MM.1S (cell line): ENCODE measurements around the gene RAB20.
"Not testable (repeated sequence)": the region's sequence is repeated elsewhere in the genome, so short reads cannot be mapped to it uniquely, and the experiment has no call there.

Experiments used
- DNase-seq: peaks from one replicate; pipeline ENCODE4 v3.0.0-alpha.2; 2015
- H2AFZ ChIP-seq: fragments of 300-600 bp; sonication (generic); 2 replicates; pipeline ENCODE4 v1.6.0; 2016; ENCODE audit warnings: antibody characterized with exemption, low read length
- H3F3A ChIP-seq: fragments of 300-600 bp; sonication (generic); 2 replicates; pipeline ENCODE4 v1.6.1; 2016; ENCODE audit warnings: mild to moderate bottlenecking, antibody characterized with exemption, low read length, moderate library complexity, mixed read lengths; ENCODE audit not compliant: insufficient read depth
- H3K27ac ChIP-seq: fragments of 300-600 bp; sonication (generic); 2 replicates; pipeline ENCODE4 v1.5.1; 2016; ENCODE audit warnings: mild to moderate bottlenecking, low read length
- H3K27me3 ChIP-seq: fragments of 300-600 bp; sonication (generic); replicated peaks from 2 replicates; pipeline ENCODE4 v1.6.0; 2016; ENCODE audit warnings: low read length; ENCODE audit not compliant: insufficient read depth
- H3K36me3 ChIP-seq: fragments of 300-600 bp; sonication (generic); replicated peaks from 2 replicates; pipeline ENCODE4 v1.6.1; 2016; ENCODE audit warnings: mild to moderate bottlenecking, low read length, mixed read lengths; ENCODE audit not compliant: insufficient read depth
- H3K4me1 ChIP-seq: fragments of 300-600 bp; sonication (generic); 2 replicates; pipeline ENCODE4 v1.6.1; 2016; ENCODE audit warnings: low read length, mixed read lengths
- H3K4me2 ChIP-seq: fragments of 300-600 bp; sonication (generic); 2 replicates; pipeline ENCODE4 v1.6.0; 2016; ENCODE audit warnings: low read depth, low read length
- H3K4me3 ChIP-seq: fragments of 300-600 bp; sonication (generic); 2 replicates; pipeline ENCODE4 v1.5.1; 2016; ENCODE audit warnings: low read length, mixed read lengths
- H3K79me2 ChIP-seq: fragments of 300-600 bp; sonication (generic); 2 replicates; pipeline ENCODE4 v1.6.1; 2016; ENCODE audit warnings: mixed run types, low read length, mixed read lengths
- H3K9ac ChIP-seq: fragments of 300-600 bp; sonication (generic); 2 replicates; pipeline ENCODE4 v1.6.1; 2016; ENCODE audit warnings: low read length, mixed read lengths
- H3K9me2 ChIP-seq: fragments of 300-600 bp; sonication (generic); replicated peaks from 2 replicates; pipeline ENCODE4 v1.6.1; 2016; ENCODE audit warnings: mild to moderate bottlenecking, low read length, mixed read lengths; ENCODE audit not compliant: insufficient read depth
- H3K9me3 ChIP-seq: fragments of 300-600 bp; sonication (generic); replicated peaks from 2 replicates; pipeline ENCODE4 v1.6.1; 2016; ENCODE audit warnings: mild to moderate bottlenecking, low read length, mixed read lengths; ENCODE audit not compliant: insufficient read depth
- H4K20me1 ChIP-seq: fragments of 300-600 bp; sonication (generic); 2 replicates; pipeline ENCODE4 v1.6.1; 2016; ENCODE audit warnings: mild to moderate bottlenecking, low read length, moderate library complexity, mixed read lengths; ENCODE audit not compliant: insufficient read depth
- CTCF ChIP-seq: fragments of 300-600 bp; sonication (generic); IDR thresholded peaks from 2 replicates; pipeline ENCODE4 v1.5.1; 2016; ENCODE audit warnings: antibody characterized with exemption, low read length, mixed read lengths
- EZH2 ChIP-seq: fragments of 300-600 bp; sonication (generic); optimal IDR thresholded peaks from 2 replicates; pipeline ENCODE3; 2017; ENCODE audit warnings: low read depth, mild to moderate bottlenecking, antibody characterized with exemption, low read length, mixed read lengths
- EZH2phosphoT487 ChIP-seq: fragments of 300-600 bp; sonication (generic); IDR thresholded peaks from 2 replicates; pipeline ENCODE4 v1.6.1; 2018; ENCODE audit warnings: antibody characterized with exemption, low read length

RAB20 gene

DNA sequence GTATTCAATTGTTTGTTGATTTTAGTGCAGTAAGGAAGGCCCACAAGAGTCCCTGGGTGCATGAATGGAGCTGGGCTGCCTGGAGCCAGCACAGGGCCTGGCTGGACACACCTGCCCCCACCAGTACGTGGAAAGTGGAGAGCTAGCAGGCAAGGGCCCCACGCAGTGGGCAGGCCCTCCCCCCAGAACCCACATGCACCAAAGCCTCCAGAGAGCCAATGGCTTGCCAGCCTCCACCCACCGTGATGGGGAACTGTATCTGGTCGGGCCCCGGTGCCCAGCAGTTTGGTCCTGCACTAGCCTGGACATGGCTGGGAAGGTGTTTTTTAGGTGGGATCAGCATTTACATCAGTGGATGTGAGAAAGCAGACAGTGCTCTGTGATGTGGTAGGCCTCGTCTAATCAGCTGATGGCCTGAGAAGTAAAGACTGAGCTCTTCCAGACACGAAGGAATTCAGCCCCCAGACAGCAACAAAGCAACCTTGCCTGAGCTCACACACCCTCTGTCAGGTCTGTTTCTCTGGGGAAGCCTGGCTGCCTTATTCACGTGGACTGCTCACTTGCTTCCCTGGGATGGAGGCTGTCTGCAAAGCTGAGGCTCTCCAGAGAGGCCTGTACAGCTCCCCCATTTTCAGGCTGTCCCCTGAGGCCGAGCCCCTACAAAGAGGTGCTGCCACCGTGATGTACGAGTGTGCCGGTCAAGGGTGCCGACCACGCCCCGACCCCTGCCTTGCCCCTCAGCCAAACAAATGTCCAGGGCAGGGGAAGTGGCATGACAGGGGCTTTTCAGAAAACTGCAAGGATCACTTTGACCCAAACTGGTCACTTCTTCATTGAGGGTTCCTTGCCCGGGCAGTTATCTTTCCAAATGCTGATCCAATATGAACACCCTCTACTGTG, 27.5 kb downstream of the RAB20 start:
- no peak overlapping the region for H3K9ac ChIP-seq

GRCh38 chr13:110532258-110532657, 29.3 kb downstream of the RAB20 start:
- not testable (repeated sequence) for H4K20me1 ChIP-seq, H3F3A ChIP-seq, H3K4me3 ChIP-seq, H3K9me3 ChIP-seq, H3K27ac ChIP-seq, H2AFZ ChIP-seq, H3K9me2 ChIP-seq, H3K4me2 ChIP-seq, H3K36me3 ChIP-seq, H3K27me3 ChIP-seq, DNase-seq, H3K79me2 ChIP-seq, H3K4me1 ChIP-seq, H3K9ac ChIP-seq

More for the DNA sequence above, 27.5 kb downstream of the RAB20 start:
- H3K9me3 ChIP-seq: no peaks in the 10 kb centered on the region
- no peaks in the 10 kb centered on the region for H3K27me3 ChIP-seq
- H3K27ac ChIP-seq: no peak overlapping the region
- H3K4me1 ChIP-seq: no peaks in the 10 kb centered on the region
- no peak overlapping the region for H3K4me3 ChIP-seq
- no peaks in the 10 kb centered on the region for H3K36me3 ChIP-seq
- H4K20me1 ChIP-seq: no peaks in the 10 kb centered on the region
- no peaks in the 10 kb centered on the region for H3K9me2 ChIP-seq
- DNase-seq: no peak
- no peaks in the 10 kb centered on the region for H3F3A ChIP-seq
- no peak overlapping the region for H3K4me2 ChIP-seq
- no peaks in the 10 kb centered on the region for H3K79me2 ChIP-seq
- H2AFZ ChIP-seq: no peak overlapping the region
- TF ChIP-seq EZH2: no peak
- TF ChIP-seq EZH2phosphoT487: no peak
- TF ChIP-seq CTCF: no peak

- no peaks in the 10 kb centered on the region for H3K36me3 ChIP-seq
- H3K9ac ChIP-seq: no peak overlapping the region
- no peaks in the 10 kb centered on the region for H3K79me2 ChIP-seq
- TF ChIP-seq EZH2phosphoT487 (no peak), CTCF (no peak), EZH2 (no peak)
- no peaks in the 10 kb centered on the region for H4K20me1 ChIP-seq
- no peaks in the 10 kb centered on the region for H3F3A ChIP-seq
- H3K27ac ChIP-seq: no peak overlapping the region
- no peak overlapping the region for H3K4me3 ChIP-seq
- H3K9me3 ChIP-seq: no peaks in the 10 kb centered on the region
- H3K4me2 ChIP-seq: no peak overlapping the region
- H3K4me1 ChIP-seq: peaks cover 5% of the 10 kb centered on the region
- no peaks in the 10 kb centered on the region for H3K27me3 ChIP-seq
- no peak overlapping the region for H2AFZ ChIP-seq
- no peak for DNase-seq
- no peaks in the 10 kb centered on the region for H3K9me2 ChIP-seq
These were observed 29.8 kb downstream of the RAB20 start for GRCh38 chr13:110531671-110532083.

GRCh38 chr13:110531100-110531499, 30.4 kb downstream of the RAB20 start:
- Histone ChIP-seq H3K9me3 (no peaks in the 10 kb centered on the region), H3K4me2 (no peak overlapping the region), H3F3A (peaks cover 4% of the 10 kb centered on the region; the same call in 1 of the 2 replicates), H3K4me1 (peaks cover 11% of the 10 kb centered on the region), H3K79me2 (no peaks in the 10 kb centered on the region), H3K27ac (no peak overlapping the region), H3K9ac (no peak overlapping the region), H4K20me1 (no peaks in the 10 kb centered on the region), H3K4me3 (no peak overlapping the region), H3K27me3 (no peaks in the 10 kb centered on the region), H3K36me3 (no peaks in the 10 kb centered on the region), H2AFZ (no peak overlapping the region), H3K9me2 (no peaks in the 10 kb centered on the region)
- TF ChIP-seq EZH2: no peak
- no peak for TF ChIP-seq EZH2phosphoT487
- no peak for TF ChIP-seq CTCF
- no peak for DNase-seq
